Measurements from ENCODE around the gene NPHP4.

The NPHP4 gene

GRCh38 chr1:5847013-5847659 is 145.1 kb downstream of the NPHP4 start:
- no peak overlapping the region for H3K27ac Mint-ChIP-seq
- no peaks in the 10 kb centered on the region for H3K9me3 Mint-ChIP-seq
- ATAC-seq (no peak), DNase-seq (ENCODE audit: low spot score in 2 of 2) (no peak)
- no peak overlapping the region for H3K4me3 Mint-ChIP-seq
- no peaks in the 10 kb centered on the region for H3K4me1 Mint-ChIP-seq
- no peaks in the 10 kb centered on the region for H3K36me3 Mint-ChIP-seq

GRCh38 chr1:5845376-5845775 is 146.8 kb downstream of the NPHP4 start:
- Mint-ChIP-seq H3K4me1 (no peaks in the 10 kb centered on the region), H3K27ac (no peak overlapping the region), H3K9me3 (no peaks in the 10 kb centered on the region), H3K4me3 (no peak overlapping the region), H3K36me3 (no peaks in the 10 kb centered on the region)
- ATAC-seq (peak; percentile 27), DNase-seq (ENCODE audit: low spot score in 2 of 2) (no peak)

GRCh38 chr1:5844442-5844841 is 147.8 kb downstream of the NPHP4 start:
- Mint-ChIP-seq H3K4me1 (no peaks in the 10 kb centered on the region), H3K36me3 (no peaks in the 10 kb centered on the region), H3K4me3 (no peak overlapping the region), H3K9me3 (no peaks in the 10 kb centered on the region), H3K27ac (no peak overlapping the region)
- ATAC-seq (no peak), DNase-seq (ENCODE audit: low spot score in 2 of 2) (no peak)

GRCh38 chr1:5843521-5844096 is 148.6 kb downstream of the NPHP4 start:
- Mint-ChIP-seq H3K9me3 (no peaks in the 10 kb centered on the region), H3K27ac (no peak overlapping the region), H3K4me1 (no peaks in the 10 kb centered on the region), H3K4me3 (no peak overlapping the region), H3K36me3 (no peaks in the 10 kb centered on the region)
- ATAC-seq, result no peak
- no peak for DNase-seq (ENCODE audit: low spot score in 2 of 2)

- Mint-ChIP-seq H3K36me3 (no peaks in the 10 kb centered on the region), H3K9me3 (no peaks in the 10 kb centered on the region), H3K4me1 (no peaks in the 10 kb centered on the region), H3K27ac (no peak overlapping the region), H3K4me3 (no peak overlapping the region)
- ATAC-seq (no peak), DNase-seq (ENCODE audit: low spot score in 2 of 2) (no peak)
Observed at GRCh38 chr1:5842679-5843078, 149.5 kb downstream of the NPHP4 start.

DNA sequence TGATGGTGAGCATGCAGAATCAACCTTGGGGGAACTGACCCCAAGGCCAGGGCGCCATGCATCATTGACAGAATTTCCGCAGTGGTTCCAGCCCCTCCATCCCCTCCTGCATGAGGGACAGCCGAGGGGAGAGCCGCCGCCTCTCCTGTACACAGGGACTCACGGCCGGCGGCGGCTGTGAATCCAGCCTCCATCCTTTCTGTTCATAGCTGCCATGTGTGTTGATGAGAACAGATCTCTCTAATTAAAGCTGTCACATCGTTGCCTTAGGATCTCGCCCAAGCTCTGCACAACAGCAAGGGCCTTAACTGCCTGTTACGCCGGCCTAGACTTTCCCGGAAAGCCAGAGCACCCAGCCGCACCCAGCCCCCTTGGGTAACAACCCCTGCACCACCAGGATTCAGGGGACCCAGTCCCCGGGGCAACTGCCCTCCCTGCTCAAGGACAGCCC is 151.6 kb downstream of the NPHP4 start:
- ATAC-seq (no peak), DNase-seq (ENCODE audit: low spot score in 2 of 2) (no peak)
- H3K9me3 Mint-ChIP-seq, result no peaks in the 10 kb centered on the region
- no peak overlapping the region for H3K4me3 Mint-ChIP-seq
- H3K27ac Mint-ChIP-seq, result no peak overlapping the region
- no peaks in the 10 kb centered on the region for H3K4me1 Mint-ChIP-seq
- H3K36me3 Mint-ChIP-seq, result no peaks in the 10 kb centered on the region

GRCh38 chr1:5839881-5840550 is 152.2 kb downstream of the NPHP4 start:
- DNase-seq (ENCODE audit: low spot score in 2 of 2), result no peak
- no peak overlapping the region for H3K4me3 Mint-ChIP-seq
- no peak for ATAC-seq
- no peaks in the 10 kb centered on the region for H3K9me3 Mint-ChIP-seq
- no peak overlapping the region for H3K27ac Mint-ChIP-seq
- H3K36me3 Mint-ChIP-seq, result no peaks in the 10 kb centered on the region
- H3K4me1 Mint-ChIP-seq, result no peaks in the 10 kb centered on the region

DNA sequence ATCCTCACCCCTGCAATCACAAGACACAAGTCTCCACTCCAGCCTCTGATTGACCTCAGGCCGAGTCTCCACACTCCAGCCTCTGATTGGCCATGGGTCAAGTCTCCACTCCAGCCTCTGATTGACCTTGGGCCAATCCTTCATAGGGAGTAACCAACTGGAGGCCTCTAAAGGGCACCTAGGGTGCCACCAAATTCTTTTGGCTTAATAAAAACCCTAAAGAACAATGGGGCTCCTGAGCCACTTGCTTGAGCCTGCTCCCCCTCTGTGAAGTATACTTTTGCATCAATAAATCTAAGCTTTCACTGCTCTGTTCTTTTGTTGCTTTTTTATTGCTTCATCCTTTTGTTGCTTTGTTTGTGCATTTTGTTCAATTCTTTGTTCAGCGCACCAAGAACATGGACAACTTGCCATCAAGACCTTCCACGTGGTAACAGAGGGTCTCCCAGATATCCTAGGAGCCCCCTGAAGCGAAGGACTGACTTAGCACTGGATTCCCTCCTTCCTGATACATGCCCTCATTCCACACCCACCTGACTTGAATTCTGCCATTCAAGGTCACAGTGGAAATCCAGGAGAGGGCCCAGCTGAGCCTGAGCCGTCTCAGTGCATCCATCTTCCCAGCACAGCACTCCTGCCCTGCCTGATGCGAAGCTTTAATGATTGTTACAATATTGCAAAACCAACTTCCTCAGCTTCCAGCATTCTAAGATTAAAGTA is 152.9 kb downstream of the NPHP4 start:
- DNase-seq (ENCODE audit: low spot score in 2 of 2) (no peak), ATAC-seq (no peak)
- no peak overlapping the region for H3K27ac Mint-ChIP-seq
- no peak overlapping the region for H3K4me3 Mint-ChIP-seq
- no peaks in the 10 kb centered on the region for H3K9me3 Mint-ChIP-seq
- no peaks in the 10 kb centered on the region for H3K36me3 Mint-ChIP-seq
- no peaks in the 10 kb centered on the region for H3K4me1 Mint-ChIP-seq

DNA sequence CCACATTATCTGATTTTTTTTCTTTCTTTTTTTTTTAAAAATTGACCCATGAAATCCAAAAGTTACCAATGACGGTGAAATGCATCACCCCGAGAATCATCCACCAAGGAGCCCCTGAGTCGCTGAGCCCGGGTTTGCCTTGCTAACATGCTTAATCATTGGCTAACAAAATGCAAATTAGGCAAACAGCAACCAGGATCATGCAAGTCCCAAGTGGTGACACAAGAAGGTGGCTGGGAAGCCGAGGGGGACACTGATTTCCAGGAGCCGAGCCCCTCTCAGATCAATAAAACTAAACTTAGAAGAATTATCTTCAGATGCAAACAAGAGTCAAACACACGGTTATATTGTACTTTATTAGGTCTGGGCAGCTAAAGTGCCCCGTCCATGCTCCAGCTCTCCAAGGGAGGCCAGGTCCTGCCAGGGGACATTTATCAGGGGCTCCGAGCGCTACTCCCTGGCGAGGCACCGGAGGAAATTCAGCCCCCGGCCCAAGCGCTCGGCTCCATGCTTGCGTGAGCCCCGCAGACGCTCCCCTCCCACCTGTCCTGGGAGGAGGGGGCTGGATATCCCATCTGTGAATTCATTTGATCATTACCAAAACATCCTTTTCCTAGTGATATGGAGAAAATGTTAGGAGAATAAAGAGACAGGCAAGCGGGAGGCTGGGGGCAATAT is 154.1 kb downstream of the NPHP4 start:
- Mint-ChIP-seq H3K27ac (no peak overlapping the region), H3K9me3 (no peaks in the 10 kb centered on the region), H3K4me1 (no peaks in the 10 kb centered on the region), H3K4me3 (no peak overlapping the region), H3K36me3 (no peaks in the 10 kb centered on the region)
- DNase-seq (ENCODE audit: low spot score in 2 of 2) (no peak), ATAC-seq (no peak)

DNA sequence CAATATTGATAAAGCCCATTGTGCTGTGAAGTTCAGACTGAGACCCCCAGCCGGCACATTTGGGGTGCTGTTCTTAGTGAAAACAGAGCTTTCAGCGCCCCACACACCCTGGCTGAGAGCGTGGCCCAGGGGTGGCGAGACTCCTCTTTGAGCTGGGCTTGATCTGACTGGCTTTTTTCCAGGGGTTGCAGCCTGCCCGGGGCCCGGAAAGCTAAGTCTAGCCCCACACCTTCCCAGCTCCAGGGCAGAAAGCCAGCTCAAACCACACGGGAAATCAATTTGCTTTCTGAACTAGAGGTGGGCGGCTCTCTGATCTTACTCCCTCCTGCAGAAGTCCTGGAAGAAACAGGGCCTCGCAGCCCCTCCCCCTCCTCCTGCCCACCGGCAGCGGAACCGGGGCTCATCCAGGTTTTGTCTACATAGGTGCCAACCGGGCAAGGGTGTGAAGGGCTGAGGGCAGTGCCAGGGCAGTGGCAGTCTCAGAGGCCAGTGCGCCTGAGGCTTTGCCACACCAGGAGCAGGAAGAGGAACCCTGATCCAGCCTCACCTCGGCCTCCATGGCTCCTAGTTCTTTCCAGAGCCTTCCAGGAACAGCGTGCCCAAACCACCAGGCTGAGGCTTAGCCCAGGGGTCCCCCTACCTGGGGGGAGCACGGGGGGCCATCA is 155.3 kb downstream of the NPHP4 start:
- Mint-ChIP-seq H3K4me3 (no peak overlapping the region), H3K4me1 (no peaks in the 10 kb centered on the region), H3K9me3 (no peaks in the 10 kb centered on the region), H3K36me3 (no peaks in the 10 kb centered on the region), H3K27ac (no peak overlapping the region)
- DNase-seq (ENCODE audit: low spot score in 2 of 2) (no peak), ATAC-seq (no peak)

GRCh38 chr1:5835179-5835562 is 157.1 kb downstream of the NPHP4 start:
- Mint-ChIP-seq H3K4me3 (no peak overlapping the region), H3K4me1 (no peaks in the 10 kb centered on the region)

GRCh38 chr1:5834477-5835178 is 157.6 kb downstream of the NPHP4 start:
- DNase-seq (ENCODE audit: low spot score in 2 of 2) (no peak), ATAC-seq (no peak)
- peaks cover under 1% of the 10 kb centered on the region for H3K36me3 Mint-ChIP-seq
- no peaks in the 10 kb centered on the region for H3K9me3 Mint-ChIP-seq
- no peaks in the 10 kb centered on the region for H3K4me1 Mint-ChIP-seq
- H3K4me3 Mint-ChIP-seq, result no peak overlapping the region
- H3K27ac Mint-ChIP-seq, result no peak overlapping the region

More at GRCh38 chr1:5835179-5835562, 157.1 kb downstream of the NPHP4 start:
- Mint-ChIP-seq H3K27ac (no peak overlapping the region), H3K9me3 (no peaks in the 10 kb centered on the region), H3K36me3 (no peaks in the 10 kb centered on the region)
- DNase-seq (ENCODE audit: low spot score in 2 of 2) (no peak), ATAC-seq (no peak)

DNA sequence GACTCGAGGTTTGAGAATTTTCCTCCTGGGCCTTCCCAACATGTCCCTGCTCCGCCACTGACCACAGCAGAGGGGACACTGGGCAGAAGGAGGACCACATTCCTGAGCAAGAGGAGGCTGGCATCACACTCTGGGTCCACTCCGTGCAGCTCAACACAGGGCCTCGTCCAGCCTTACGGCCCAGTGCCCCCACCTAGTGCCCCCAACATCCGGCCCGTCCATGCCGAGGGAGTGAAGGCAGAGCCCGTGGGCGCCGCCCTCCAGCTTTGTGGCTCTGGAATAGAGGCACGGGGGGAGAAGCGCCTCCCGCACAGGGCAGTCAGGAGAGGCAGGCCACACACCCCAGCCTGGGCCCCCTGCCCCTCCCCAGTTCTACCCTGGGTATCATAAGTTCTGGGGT is 158.3 kb downstream of the NPHP4 start:
- Mint-ChIP-seq H3K9me3 (no peaks in the 10 kb centered on the region), H3K36me3 (peaks cover 6% of the 10 kb centered on the region), H3K4me1 (no peaks in the 10 kb centered on the region), H3K4me3 (no peak overlapping the region), H3K27ac (no peak overlapping the region)
- no peak for DNase-seq (ENCODE audit: low spot score in 2 of 2)
- no peak for ATAC-seq

Measured in stimulated activated effector memory CD8-positive, alpha-beta T cell treated with anti-CD3 and anti-CD28 coated beads, Interleukin-12 subunit alpha, Interleukin-12 subunit beta, amount 100 ng/mL, for 72 hours (primary cell).